Skin epidermis (tissue), 12 donors: ENCODE measurements around the gene MED15.

Experiments used
- H3K27ac ChIP-seq, 21 experiments: fragments of 200-600 bp; sonication (generic) in 11 of 21; one replicate each; pipeline ENCODE4 v1.5.0; 2020; ENCODE audit warnings: mild to moderate bottlenecking in 3 of 21, inconsistent platforms in 2 of 21, moderate library complexity in 2 of 21
- H3K4me3 ChIP-seq, 7 experiments: fragments of 200-600 bp; sonication (generic) in 2 of 7; one replicate each; pipeline ENCODE4 v1.5.0; 2020; ENCODE audit warnings: inconsistent platforms in 2 of 7, mild to moderate bottlenecking in 2 of 7, moderate library complexity in 1 of 7

Gene MED15

DNA sequence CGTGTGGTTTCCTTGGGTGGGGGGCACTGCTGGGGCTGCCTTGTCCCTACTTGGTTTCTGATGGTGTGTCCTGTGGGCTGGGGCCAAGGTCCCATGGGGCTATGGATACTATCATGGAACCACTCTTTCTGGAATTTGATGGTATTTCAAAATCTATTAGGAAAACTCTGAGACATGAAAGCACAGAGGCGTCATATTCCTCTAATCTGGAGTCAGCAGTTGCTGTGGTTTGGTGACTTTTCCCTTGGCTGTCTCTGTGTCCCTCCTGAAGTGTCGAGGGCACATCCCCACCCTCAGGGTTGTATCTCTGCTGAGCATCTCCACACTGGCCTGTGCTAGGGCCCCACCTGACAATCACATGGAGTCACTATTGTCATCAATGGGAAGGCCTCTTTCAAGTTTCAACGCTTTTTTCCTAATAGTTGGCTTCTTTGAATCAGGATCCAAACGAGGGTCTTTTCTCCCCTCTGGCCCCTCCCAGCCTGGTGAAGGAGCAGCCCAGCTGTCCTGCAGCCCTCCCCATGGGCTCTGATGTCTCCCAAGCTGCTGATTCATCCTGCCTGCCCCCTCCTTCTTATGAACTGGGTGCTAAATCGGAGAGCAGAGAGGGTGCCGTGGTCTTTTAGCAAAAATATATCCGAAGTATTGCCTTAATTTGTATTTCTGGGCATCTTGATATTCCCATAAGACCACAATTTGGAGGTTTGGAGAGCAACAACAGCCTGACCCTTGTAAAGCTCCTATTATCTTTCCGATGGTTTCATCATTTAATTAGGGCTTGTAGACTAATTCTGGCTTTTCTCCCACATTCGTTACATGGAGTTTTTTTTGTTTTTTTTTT, 38.5 kb downstream of the MED15 start:
- Histone ChIP-seq H3K4me3 (no peak overlapping the region), H3K27ac (peak overlapping the region in 4 of 21 experiments; percentile 23 to 53 (median 50))

DNA sequence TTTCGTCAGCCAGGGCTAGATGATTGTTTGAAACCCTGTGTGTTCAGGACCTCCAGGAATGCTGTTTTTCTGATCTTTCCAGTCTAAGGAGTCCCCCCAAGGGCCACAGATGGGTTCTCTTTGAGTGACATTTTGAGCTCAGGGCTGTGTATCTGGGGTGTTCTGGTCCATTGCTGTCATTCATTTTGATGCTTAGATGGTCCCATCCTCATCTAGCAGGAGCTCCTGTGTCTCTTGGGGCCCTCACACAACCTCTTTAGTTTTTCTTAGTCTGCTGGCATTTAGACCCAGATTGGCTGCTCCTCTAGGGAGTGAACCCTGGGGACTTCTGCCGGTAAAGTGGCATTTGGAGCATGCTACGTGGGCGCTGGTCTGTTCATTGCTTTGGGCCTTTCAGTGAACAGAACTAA, 39.1 kb downstream of the MED15 start:
- H3K27ac ChIP-seq, result peak overlapping the region in 4 of 21 experiments; percentile 19 to 52 (median 36)
- H3K4me3 ChIP-seq, result no peak overlapping the region

DNA sequence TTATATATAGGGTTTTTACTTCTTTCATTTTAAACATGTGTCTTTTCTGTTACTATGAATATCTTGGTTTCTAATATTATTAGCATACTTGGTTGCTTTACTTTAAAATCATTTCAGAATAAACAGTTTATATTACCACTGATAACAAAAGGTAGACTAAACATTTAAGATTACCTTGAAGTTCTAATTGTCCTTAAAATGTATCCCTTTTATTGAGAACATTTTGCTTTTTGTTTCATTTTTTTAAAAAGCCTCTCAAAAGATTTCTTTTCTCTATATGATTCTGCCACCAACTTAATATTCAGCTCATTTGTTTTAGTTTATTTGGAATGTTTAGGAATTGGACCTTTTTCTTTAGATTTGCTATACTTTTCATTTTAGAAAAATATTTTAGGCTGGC, 39.6 kb downstream of the MED15 start:
- Histone ChIP-seq H3K4me3 (no peak overlapping the region), H3K27ac (peak overlapping the region in 1 of 21 experiments; percentile 26)

DNA sequence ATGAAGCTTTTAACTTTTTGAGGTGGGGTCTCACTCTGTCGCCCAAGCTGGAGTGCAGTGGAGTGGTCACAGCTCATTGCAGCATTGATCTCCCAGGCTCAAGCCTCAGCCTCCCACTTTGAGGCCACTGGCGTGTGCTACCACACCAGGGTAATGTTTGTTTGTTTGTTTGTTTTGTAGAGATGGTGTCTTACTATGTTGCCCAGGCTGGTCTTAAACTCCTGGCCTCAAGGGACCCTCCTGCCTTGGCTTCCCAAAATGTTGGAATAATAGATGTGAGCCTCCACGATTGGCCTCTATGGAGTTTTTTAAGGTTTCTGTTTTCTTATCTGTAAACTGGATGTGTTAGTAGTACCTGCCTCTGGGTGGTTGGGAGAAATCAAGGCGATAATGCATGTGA, 41.4 kb downstream of the MED15 start:
- H3K27ac ChIP-seq, result peak overlapping the region in 17 of 21 experiments; percentile 75 to 95 (median 86)
- H3K4me3 ChIP-seq, result no peak overlapping the region

DNA sequence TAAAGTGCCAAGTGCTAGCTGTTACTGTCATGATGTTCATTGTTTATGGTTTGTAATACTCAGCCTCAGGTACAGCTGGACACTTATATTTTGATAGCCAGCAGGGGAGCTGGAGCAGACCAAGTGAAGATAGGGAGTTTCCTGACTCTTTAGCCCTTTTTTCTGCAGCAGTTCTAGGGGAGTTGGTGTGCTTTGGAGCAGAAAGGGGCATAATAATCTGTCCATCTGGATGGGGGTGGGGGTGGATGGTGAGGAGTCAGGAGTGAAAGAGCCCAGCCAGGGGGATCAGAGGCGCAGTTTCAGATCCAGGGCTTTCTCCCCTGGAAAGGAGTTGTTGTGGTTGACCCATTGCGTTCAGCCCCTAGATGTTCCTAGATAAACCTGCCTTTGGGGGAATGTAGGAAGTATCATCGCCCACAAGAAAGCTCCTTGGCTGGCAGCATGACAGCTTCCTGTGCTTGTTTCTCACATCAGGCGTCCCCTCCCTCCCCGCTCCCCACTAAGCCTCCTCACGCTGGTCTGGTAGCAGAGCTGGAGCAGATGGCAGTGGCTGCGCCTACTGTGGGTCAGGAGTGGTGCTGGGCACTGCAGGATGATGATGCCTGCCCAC, 41.9 kb downstream of the MED15 start:
- peak overlapping the region in 20 of 21 experiments; percentile 68 to 95 (median 85) for H3K27ac ChIP-seq
- H3K4me3 ChIP-seq, result no peak overlapping the region

DNA sequence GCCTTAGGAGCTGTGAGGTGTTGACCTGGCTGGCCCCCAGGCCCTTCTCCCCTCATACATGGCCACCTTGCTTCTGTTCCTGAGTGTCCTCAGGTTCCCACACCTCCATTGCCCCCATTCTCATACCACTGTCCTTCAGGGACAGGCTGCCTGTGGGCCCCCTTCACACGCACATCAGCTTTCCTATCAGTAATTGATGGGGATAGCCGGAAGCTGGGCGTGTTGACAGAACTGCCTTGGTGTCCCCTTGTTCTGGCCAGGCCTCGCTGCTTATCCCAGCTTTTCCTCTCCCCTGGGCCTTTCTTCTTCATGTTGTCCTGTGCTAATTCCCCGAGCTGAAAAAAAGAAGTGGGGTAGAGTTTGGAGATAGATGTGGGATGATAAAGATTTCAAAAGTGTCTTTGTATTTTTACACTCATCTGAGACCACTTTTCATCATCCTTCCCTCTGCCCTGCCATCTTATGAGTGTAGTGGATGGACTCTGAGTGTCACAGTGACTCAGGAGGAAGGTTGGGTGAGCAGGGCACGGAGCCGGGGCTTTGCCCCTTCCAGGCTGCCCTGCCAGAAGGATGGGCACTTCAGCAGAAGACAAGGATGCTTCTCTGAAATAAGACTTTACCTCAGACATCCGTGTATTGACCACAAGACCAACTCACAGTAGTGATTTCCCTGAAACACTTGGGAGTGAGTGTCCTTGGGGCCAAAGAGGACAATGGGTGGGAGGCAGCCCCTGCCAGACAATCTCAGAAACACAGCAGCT, 42.8 kb downstream of the MED15 start:
- no peak overlapping the region for H3K4me3 ChIP-seq
- H3K27ac ChIP-seq, result peak overlapping the region in 20 of 21 experiments; percentile 68 to 95 (median 85)

DNA sequence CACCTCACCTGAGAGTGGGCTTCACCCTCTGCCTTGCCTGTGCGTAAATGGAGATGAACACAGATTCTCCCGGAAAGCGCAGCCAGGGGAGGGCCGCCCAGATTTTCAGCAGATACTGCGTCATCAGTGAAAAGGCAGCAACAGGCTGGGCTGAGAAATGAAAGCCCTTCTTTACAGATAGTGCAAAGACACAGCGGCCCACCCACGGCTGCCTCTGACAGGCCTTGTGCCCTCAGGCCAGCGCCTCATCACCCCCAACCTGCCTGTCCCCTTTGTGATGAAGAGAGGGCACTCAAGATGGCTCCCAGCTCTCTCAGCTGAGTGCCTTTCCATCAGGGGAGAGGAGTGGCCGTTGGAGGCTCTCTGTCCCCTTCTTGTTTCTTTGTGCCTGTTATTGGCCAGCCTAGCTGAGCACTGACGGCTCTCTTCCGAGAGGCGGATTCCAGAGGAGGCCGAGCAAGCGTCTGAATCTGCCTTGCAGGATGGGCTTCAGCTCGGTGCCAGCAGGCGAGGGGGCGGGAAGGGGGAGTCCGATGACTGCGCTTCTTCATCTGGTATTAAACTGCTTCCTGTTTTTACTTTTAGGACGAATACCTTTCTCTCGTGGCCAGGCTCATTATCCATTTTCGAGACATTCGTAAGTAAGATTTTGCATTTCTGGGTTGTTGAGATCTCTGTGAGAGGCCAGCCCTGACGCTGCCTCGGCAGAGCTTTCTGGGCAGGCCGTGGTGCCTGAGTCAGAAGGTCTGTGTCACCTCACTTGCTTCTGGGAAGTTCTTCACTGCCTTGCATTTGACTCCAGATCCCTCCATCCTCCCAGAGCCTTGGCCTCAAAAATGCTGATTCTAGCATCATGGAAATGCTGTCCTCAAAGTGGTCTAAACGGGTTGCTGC, 43.7 kb downstream of the MED15 start:
- Histone ChIP-seq H3K4me3 (peak overlapping the region in 2 of 7 experiments; percentile 8 to 19), H3K27ac (peak overlapping the region in 20 of 21 experiments; percentile 68 to 95 (median 85))

DNA sequence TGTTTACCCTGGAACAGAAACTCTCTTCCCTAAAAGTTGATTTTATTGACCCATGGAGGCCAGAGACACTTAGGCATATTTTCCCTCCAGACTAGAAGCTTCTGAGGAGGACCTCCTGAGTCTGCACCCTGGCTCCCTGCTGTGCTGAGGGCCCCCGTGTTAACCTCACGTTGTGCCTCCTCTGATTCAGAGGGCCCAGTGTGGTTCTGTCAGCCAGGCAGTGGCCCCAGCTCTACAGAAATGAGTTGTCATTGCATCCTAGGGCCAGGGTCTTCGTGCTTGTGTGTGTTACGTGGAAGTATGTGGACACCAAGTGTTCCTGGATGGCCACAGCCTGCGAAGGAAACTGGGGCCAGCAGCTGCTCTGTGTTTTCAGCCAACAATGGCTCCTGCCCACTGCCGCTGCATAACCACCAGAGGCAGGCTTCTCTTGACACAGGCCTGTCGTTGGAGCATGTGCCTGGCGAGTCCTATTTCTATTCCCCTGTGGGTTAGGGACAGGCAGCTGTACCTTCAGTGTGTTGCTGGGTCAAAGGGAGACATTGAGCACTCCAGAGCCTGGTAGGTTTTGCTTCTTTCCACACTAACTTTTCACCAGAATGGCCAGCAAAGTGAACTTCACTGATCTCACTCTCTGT, 44.5 kb downstream of the MED15 start:
- Histone ChIP-seq H3K4me3 (peak overlapping the region in 2 of 7 experiments; percentile 8 to 19), H3K27ac (peak overlapping the region in 20 of 21 experiments; percentile 68 to 95 (median 85))

DNA sequence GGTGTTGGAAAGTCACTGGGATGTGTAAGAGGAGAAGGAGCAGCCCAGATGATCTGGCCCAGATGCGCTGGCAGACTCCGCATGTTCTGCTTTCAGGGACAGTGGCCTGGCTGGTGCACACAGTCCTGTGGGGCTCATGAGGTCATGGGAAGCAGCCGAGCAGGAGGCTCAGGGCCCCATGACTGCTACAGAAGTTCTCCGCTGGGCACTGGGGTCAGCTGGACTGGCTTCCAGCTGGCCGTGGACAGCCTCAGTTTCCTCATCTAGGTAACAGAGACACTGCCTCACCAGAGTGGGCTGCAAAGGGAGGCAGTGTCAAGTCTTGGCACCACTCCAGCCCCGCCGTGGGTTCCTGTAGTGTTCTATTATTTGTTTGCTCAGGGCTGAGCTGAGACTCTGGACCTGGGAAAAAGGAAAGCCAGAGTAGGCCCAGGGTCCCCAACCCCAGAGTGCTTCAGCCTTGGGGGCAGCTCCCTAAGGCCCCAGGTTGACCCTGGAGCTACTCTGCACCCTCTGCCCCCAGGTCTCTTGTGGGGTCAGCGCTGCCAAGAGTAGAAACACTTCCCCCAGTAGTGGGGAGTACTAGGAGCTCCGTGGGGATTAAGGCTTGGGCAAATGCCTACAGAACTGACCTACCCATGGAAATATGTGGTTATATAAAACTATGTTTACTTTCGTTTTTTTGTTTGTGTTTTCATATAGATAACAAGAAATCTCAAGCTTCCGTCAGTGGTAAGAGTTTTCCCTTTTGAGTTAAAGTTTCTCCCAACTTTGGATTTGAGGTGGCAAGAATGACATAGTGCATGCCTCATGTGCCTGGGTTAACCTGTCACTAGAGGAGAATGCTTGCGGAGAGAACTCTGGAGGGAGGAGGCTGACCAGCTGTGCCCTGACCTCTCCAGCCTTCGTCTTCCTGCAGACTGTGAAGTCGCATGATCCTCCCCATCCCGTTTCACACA, 45.3 kb downstream of the MED15 start:
- H3K4me3 ChIP-seq, result no peak overlapping the region

DNA sequence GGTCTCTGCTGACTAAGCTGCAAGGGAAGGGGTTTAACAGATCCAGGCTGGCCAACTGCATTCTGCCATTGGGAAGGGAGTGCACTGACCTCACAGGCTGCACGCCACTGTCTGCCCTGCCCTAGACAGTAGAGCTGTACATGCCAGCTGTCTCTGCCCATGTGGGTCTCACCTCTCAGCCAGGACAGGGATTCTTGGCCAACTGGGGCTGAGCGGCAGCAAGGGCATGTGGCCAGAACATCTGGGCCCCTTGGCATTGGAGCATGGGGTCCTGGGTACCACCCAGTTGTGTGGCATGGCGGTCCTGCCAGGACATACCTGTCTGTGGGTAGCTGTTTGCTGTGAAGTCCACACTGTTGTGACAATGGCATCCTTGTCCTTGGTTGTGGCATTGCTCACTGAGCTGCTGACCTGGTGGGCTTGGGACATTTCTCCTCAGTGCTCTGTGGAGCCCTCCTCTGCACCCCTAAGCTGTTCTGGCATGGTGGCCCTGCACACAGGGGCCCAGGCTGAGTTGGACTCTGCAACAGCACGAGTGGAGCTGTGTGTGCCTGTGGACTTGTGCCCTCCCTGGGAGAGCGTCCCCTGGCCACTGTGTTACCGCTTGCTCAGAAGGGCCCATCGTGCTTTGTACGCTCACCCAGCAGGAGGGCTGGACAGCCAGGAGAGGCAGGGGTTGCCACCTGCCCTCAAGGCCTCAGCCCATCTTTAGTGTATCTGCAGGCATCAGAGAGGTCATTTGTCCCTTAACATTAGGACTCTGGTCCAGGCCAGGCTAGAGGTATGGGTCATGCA, 46.7 kb downstream of the MED15 start:
- no peak overlapping the region for H3K4me3 ChIP-seq
- H3K27ac ChIP-seq, result peak overlapping the region in 7 of 21 experiments; percentile 9 to 92 (median 38)

More for the DNA sequence above, 45.3 kb downstream of the MED15 start:
- H3K27ac ChIP-seq, result peak overlapping the region in 20 of 21 experiments; percentile 34 to 95 (median 84)

DNA sequence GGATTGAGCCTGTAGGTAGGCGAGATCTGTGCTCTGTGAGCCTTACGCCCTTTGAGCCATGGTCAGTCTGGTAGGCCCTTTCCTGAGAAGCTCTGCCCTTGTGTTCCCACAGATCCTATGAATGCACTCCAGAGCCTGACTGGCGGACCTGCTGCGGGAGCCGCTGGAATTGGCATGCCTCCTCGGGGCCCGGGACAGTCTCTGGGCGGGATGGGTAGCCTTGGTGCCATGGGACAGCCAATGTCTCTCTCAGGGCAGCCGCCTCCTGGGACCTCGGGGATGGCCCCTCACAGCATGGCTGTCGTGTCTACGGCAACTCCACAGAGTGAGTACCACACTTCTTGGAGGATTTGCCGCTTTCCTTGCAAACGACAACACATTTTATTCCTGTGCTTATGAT, 47.4 kb downstream of the MED15 start:
- Histone ChIP-seq H3K4me3 (no peak overlapping the region), H3K27ac (peak overlapping the region in 7 of 21 experiments; percentile 13 to 92 (median 35))

DNA sequence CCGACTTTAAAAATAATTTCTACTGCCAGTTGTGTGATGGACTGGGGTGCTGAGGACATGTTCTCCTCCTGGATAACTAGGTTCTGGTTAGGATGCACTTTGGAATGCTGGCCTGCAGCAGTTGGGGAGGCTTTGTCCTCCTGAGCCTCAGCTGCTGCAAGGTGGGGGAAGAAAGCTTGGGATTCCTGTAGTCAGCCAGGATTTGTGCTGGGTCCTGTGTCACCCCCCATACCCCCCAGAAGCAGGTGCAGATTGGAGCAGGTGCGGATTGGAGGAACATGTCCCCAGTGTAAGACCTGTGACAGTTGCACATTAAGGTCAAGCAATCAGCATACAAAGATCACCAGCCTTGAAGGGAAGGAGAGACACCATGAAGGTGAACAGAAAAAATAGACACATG, 51.1 kb downstream of the MED15 start:
- Histone ChIP-seq H3K27ac (peak overlapping the region in 4 of 21 experiments; percentile 76 to 92 (median 85)), H3K4me3 (no peak overlapping the region)

DNA sequence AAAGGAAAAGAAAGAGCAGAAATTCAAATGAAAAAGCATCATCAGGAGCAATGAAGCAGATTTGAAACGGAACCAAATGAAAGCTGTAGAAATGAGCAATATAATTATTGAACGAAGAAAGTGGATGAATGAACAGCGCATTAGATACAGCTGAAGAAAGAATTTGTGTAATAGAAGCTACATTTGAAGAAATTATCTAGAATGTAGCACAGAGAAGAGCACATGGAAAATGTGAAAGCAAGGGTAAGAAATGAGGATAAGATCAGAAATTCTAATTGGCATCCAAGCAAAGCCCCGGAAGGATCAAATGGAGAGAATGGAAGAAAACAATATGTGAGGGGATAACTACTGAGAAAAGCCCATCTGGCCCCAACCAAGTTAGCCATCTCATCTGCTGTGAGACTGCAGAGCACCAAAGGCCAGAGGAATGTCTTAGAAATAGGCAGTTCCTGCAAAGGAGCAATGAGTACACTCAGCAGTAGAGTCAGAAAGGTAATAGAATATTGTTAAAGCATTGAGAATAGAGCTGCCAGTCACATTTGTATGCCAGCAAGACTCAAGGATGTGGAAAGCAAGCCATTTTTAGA, 51.9 kb downstream of the MED15 start:
- Histone ChIP-seq H3K27ac (peak overlapping the region in 3 of 21 experiments; percentile 21 to 92 (median 85)), H3K4me3 (no peak overlapping the region)

DNA sequence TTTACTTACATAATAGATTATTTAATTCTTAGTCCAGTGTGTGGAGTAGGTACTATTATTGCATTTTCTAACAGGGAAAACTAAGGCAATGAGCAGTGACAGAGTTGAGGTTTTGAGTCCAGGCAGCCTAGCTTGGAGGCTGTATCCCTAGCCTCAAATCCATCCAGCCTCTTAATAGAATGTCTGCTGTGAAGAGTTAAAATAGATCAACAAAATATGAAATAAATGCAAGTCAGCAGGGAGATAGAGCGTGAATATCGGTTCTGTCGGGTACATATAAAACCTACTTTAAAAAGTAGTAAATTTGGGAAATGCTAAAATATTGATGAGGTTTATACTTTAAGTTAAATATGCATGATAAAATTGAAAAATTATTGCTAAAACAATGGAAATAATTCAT, 53.3 kb downstream of the MED15 start:
- H3K27ac ChIP-seq, result no peak overlapping the region
- no peak overlapping the region for H3K4me3 ChIP-seq

DNA sequence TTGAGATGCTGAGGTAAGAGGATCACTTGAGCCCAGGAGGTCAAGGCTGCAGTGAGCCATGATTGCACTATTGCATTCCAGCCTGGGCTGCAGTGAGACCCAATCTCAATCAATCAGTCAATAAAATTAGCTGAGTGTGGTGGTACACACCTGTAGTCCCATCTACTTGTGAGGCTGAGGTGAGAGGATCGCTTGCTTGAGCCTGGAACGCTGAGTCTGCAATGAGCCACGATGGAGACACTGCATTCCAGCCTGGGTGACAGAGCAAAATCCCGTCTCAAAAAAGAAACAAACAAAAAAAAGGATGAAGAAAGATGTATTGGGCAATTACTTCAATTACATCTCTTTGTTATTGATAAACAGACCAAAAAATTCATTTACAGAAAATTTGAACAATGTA, 54.5 kb downstream of the MED15 start:
- no peak overlapping the region for H3K4me3 ChIP-seq
- H3K27ac ChIP-seq, result peak overlapping the region in 1 of 21 experiments; percentile 6
